Ishikawa (cell line): ENCODE results near the gene CACNA2D3.

Experiments used
- CEBPB ChIP-seq: IDR thresholded peaks from 2 replicates; pipeline ENCODE4 v1.6.1; 2012
- CREB1 ChIP-seq: IDR thresholded peaks from 2 replicates; pipeline ENCODE4 v1.6.1; 2012; ENCODE audit warnings: low read depth
- EGR1 ChIP-seq: IDR thresholded peaks from 2 replicates; pipeline ENCODE4 v1.6.1; 2012
- EP300 ChIP-seq: IDR thresholded peaks from 2 replicates; pipeline ENCODE4 v1.6.1; 2012; ENCODE audit warnings: borderline replicate concordance
- FOXM1 ChIP-seq: IDR thresholded peaks from 2 replicates; pipeline ENCODE4 v1.6.1; 2012; ENCODE audit warnings: low read depth, borderline replicate concordance
- NFIC ChIP-seq: IDR thresholded peaks from 2 replicates; pipeline ENCODE4 v1.6.1; 2012
- RAD21 ChIP-seq: IDR thresholded peaks from 2 replicates; pipeline ENCODE4 v1.6.1; 2012; ENCODE audit warnings: low read depth
- TAF1 ChIP-seq: IDR thresholded peaks from 2 replicates; pipeline ENCODE4 v1.6.1; 2012; ENCODE audit warnings: low read depth, mild to moderate bottlenecking
- TCF12 ChIP-seq: IDR thresholded peaks from 2 replicates; pipeline ENCODE4 v1.6.1; 2012; ENCODE audit warnings: low read depth
- TEAD4 ChIP-seq: IDR thresholded peaks from 2 replicates; pipeline ENCODE4 v1.6.1; 2012
- USF1 ChIP-seq: IDR thresholded peaks from 2 replicates; pipeline ENCODE4 v1.6.1; 2012
- YY1 ChIP-seq: IDR thresholded peaks from 2 replicates; pipeline ENCODE4 v1.6.1; 2012; ENCODE audit warnings: low read depth
- ZBTB7A ChIP-seq: IDR thresholded peaks from 2 replicates; pipeline ENCODE4 v1.6.1; 2012; ENCODE audit warnings: low read depth
- TF ChIP-seq, protein P1 (sequence below): IDR thresholded peaks from 2 replicates; pipeline ENCODE4 v1.6.1; 2012
- TF ChIP-seq, protein P2 (sequence below): IDR thresholded peaks from 2 replicates; pipeline ENCODE4 v1.6.1; 2012; ENCODE audit warnings: low read depth, mild to moderate bottlenecking

Gene CACNA2D3

DNA sequence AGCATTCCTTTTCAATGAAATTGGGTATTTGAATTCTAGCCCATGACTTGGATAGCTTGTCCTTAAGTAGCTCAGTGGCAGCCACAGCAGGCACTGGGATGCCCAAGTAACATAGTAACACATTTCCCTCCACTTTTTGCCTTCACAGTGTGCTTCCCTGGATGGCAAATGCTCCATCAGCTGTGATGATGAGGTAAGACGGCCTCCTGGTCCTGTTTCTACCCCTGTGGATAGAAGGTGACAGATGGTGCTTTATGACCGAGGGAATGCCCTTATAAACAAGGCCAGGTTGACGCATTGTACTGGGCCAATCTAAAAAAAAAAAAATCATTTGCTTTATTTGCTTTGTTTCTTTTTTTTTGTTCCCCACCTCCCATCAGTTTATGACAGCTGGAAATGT is 847.3 kb downstream of the CACNA2D3 start:
- TF ChIP-seq, protein P1, sequence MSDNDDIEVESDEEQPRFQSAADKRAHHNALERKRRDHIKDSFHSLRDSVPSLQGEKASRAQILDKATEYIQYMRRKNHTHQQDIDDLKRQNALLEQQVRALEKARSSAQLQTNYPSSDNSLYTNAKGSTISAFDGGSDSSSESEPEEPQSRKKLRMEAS = no peak
- TF ChIP-seq TEAD4 = no peak
- TF ChIP-seq USF1 = no peak
- no peak for TF ChIP-seq EGR1
- no peak for TF ChIP-seq YY1
- TF ChIP-seq RAD21 = no peak
- TF ChIP-seq TAF1 = no peak
- TF ChIP-seq ZBTB7A = no peak
- no peak for TF ChIP-seq NFIC
- no peak for TF ChIP-seq TCF12
- no peak for TF ChIP-seq EP300
- TF ChIP-seq FOXM1 = no peak
- no peak for TF ChIP-seq CEBPB
- no peak for TF ChIP-seq CREB1
- TF ChIP-seq, protein P2, sequence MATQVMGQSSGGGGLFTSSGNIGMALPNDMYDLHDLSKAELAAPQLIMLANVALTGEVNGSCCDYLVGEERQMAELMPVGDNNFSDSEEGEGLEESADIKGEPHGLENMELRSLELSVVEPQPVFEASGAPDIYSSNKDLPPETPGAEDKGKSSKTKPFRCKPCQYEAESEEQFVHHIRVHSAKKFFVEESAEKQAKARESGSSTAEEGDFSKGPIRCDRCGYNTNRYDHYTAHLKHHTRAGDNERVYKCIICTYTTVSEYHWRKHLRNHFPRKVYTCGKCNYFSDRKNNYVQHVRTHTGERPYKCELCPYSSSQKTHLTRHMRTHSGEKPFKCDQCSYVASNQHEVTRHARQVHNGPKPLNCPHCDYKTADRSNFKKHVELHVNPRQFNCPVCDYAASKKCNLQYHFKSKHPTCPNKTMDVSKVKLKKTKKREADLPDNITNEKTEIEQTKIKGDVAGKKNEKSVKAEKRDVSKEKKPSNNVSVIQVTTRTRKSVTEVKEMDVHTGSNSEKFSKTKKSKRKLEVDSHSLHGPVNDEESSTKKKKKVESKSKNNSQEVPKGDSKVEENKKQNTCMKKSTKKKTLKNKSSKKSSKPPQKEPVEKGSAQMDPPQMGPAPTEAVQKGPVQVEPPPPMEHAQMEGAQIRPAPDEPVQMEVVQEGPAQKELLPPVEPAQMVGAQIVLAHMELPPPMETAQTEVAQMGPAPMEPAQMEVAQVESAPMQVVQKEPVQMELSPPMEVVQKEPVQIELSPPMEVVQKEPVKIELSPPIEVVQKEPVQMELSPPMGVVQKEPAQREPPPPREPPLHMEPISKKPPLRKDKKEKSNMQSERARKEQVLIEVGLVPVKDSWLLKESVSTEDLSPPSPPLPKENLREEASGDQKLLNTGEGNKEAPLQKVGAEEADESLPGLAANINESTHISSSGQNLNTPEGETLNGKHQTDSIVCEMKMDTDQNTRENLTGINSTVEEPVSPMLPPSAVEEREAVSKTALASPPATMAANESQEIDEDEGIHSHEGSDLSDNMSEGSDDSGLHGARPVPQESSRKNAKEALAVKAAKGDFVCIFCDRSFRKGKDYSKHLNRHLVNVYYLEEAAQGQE = no peak

- TF ChIP-seq NFIC (no peak), RAD21 (no peak), YY1 (no peak), CREB1 (no peak), EP300 (no peak), TAF1 (no peak), CEBPB (no peak), ZBTB7A (no peak), EGR1 (no peak), USF1 (no peak), TEAD4 (no peak), TCF12 (no peak)
- TF ChIP-seq, protein P1 = no peak
- TF ChIP-seq, protein P2 = no peak
Observed at GRCh38 chr3:54970895-54971294, 848.5 kb downstream of the CACNA2D3 start.

DNA sequence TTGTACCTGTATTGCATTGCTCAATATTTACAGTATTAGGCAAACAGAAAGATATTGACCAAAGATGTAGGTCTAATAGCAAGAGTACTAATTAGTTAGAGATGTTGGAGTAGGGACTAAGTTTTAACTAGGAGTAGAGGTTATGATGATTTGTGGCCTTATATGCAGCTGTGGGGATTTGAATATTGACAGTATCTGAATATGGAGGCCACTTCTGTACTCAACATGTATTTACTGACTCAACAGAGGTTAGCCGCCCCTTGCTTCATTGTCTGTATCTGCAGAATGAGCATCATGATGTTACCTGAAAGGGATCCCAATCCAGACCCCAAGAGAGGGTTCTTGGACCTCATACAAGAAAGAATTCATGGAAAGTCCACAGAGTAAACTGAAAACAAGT is 855.1 kb downstream of the CACNA2D3 start:
- TF ChIP-seq RAD21 (no peak), USF1 (no peak), EP300 (no peak), TCF12 (no peak), TAF1 (no peak), CREB1 (no peak), ZBTB7A (no peak), FOXM1 (no peak), TEAD4 (no peak), CEBPB (no peak)
- TF ChIP-seq, protein P2 = no peak

DNA sequence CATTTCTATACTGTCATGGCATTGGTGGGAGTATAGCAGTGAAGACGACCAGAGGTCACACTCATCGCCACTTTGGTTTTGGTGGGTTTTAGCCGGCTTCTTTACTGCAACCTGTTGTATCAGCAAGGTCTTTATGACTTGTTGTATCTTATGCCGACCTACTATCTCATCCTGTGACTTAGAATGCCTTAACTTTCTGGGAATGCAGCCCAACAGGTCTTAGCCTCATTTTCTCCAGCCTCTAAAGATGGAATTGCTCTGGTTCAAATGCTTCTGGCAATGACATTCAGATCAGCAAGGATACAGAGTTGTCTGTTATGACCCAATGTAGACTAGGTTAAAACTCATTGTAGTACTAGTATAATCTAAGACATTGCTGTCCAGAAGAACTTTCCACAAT is 860.5 kb downstream of the CACNA2D3 start:
- TF ChIP-seq ZBTB7A (no peak), FOXM1 (no peak), YY1 (no peak), USF1 (no peak), EP300 (no peak), TAF1 (no peak), TCF12 (no peak), RAD21 (no peak), NFIC (no peak), CREB1 (no peak), EGR1 (no peak), TEAD4 (no peak), CEBPB (no peak)
- TF ChIP-seq, protein P1 = no peak
- TF ChIP-seq, protein P2 = no peak
